ENCODE results near the gene CACNG6.

The CACNG6 gene

GRCh38 chr19:53969366-53969765, 22.1 kb upstream of the CACNG6 start:
- no peak for DNase-seq

GRCh38 chr19:53971673-53972072, 19.8 kb upstream of the CACNG6 start:
- no peak for DNase-seq

- DNase-seq, result peak; percentile 70
Measured at GRCh38 chr19:53977429-53977990, 13.9 kb upstream of the CACNG6 start.

- DNase-seq, result peak; percentile 69
Measured at GRCh38 chr19:53977991-53978731, 13.3 kb upstream of the CACNG6 start.

GRCh38 chr19:53978975-53979801, 12.2 kb upstream of the CACNG6 start:
- no peak for DNase-seq

- no peak for DNase-seq
Measured at GRCh38 chr19:53980539-53981375, 10.7 kb upstream of the CACNG6 start.

- no peak for DNase-seq
Measured at GRCh38 chr19:53981376-53981951, 10.0 kb upstream of the CACNG6 start.

GRCh38 chr19:53982001-53982451, 9.4 kb upstream of the CACNG6 start:
- DNase-seq, result no peak

GRCh38 chr19:53982611-53983010, 8.8 kb upstream of the CACNG6 start:
- DNase-seq, result peak; percentile 41

GRCh38 chr19:53983457-53984289, 7.8 kb upstream of the CACNG6 start:
- peak; percentile 0 for DNase-seq

- no peak for DNase-seq
Measured at GRCh38 chr19:53985863-53986262, 5.6 kb upstream of the CACNG6 start.

- DNase-seq, result no peak
Measured at GRCh38 chr19:53988981-53989380, 2.5 kb upstream of the CACNG6 start.

GRCh38 chr19:53989600-53990533, 1.6 kb upstream of the CACNG6 start:
- no peak for DNase-seq

GRCh38 chr19:53992211-53992610, 774 bp downstream of the CACNG6 start:
- no peak for DNase-seq

- no peak for DNase-seq
Measured at GRCh38 chr19:53992815-53993214, 1.4 kb downstream of the CACNG6 start.

GRCh38 chr19:53993448-53993847, 2.0 kb downstream of the CACNG6 start:
- DNase-seq, result no peak

GRCh38 chr19:53994811-53995210, 3.4 kb downstream of the CACNG6 start:
- no peak for DNase-seq

- no peak for DNase-seq
Measured at GRCh38 chr19:53998223-53998622, 6.8 kb downstream of the CACNG6 start.

GRCh38 chr19:53999694-54000093, 8.3 kb downstream of the CACNG6 start:
- DNase-seq, result no peak

GRCh38 chr19:54001496-54001895, 10.1 kb downstream of the CACNG6 start:
- no peak for DNase-seq
